Natural killer cell treated with Interleukin-12 subunit alpha and Interleukin-12 subunit beta and Interleukin-15 and Interleukin-18, amount 100 ng/mL, for 72 hours (primary cell): ENCODE results near the gene LRIG1. TPM values are rescaled to one million over a fixed set of nuclear protein-coding genes. Genes with fewer than 3 reads are reported as not detected.

Experiments used
- ATAC-seq, 2 donors: fragments of 150-1000 bp; cut with Tn5 transposase in 1 of 2; sonication (Bioruptor Pico), chemical (Tn5 transposase) in 1 of 2; 2 replicates each; pipeline ENCODE4 v1.10.0; 2021
- DNase-seq: peaks from one replicate; pipeline ENCODE4 v3.0.0; 2022; ENCODE audit warnings: low spot score
- H3K27ac Mint-ChIP-seq, 2 donors: 1 replicate in 1 of 2; 2 replicates in 1 of 2; pipeline ENCODE4 v1.8.0; 2022; ENCODE audit warnings: mixed read lengths in 2 of 2, mild to moderate bottlenecking in 1 of 2, moderate library complexity in 1 of 2
- H3K27me3 Mint-ChIP-seq, 2 donors: 1 replicate in 1 of 2; 2 replicates in 1 of 2; pipeline ENCODE4 v1.8.0; 2022; ENCODE audit warnings: mixed read lengths in 2 of 2
- H3K36me3 Mint-ChIP-seq: one replicate; pipeline ENCODE4 v1.8.0; 2022; ENCODE audit warnings: mixed read lengths
- H3K4me1 Mint-ChIP-seq, 2 donors: 1 replicate in 1 of 2; 2 replicates in 1 of 2; pipeline ENCODE4 v1.8.0; 2022; ENCODE audit warnings: low read depth in 2 of 2, mixed read lengths in 2 of 2, mild to moderate bottlenecking in 1 of 2
- H3K4me3 Mint-ChIP-seq: one replicate; pipeline ENCODE4 v1.8.0; 2022; ENCODE audit warnings: mixed read lengths
- H3K9me3 Mint-ChIP-seq: 2 replicates; pipeline ENCODE4 v1.8.0; 2022; ENCODE audit warnings: mixed read lengths
- total RNA-seq, 2 donors: library from RNA; stranded (reverse); gene quantifications; one replicate each; pipeline ENCODE4 v1.2.3, GENCODE V29; 2022

Gene LRIG1
- total RNA-seq, 2 donors from 2014 or later: 21.6 to 41.1 TPM

- Mint-ChIP-seq H3K4me3 (no peak overlapping the region), H3K36me3 (no peaks in the 10 kb centered on the region)
- ATAC-seq: no peak
These were observed 94.7 kb downstream of the LRIG1 start for GRCh38 chr3:66406163-66406562.

GRCh38 chr3:66405701-66406091 lies 95.1 kb downstream of the LRIG1 start:
- ATAC-seq (no peak), DNase-seq (no peak)
- Mint-ChIP-seq H3K27me3 (no peaks in the 10 kb centered on the region), H3K9me3 (no peaks in the 10 kb centered on the region), H3K4me3 (no peak overlapping the region), H3K4me1 (no peaks in the 10 kb centered on the region), H3K27ac (no peak overlapping the region), H3K36me3 (no peaks in the 10 kb centered on the region)

More at GRCh38 chr3:66406163-66406562, 94.7 kb downstream of the LRIG1 start:
- Mint-ChIP-seq H3K9me3 (no peaks in the 10 kb centered on the region), H3K27me3 (no peaks in the 10 kb centered on the region), H3K27ac (no peak overlapping the region), H3K4me1 (no peaks in the 10 kb centered on the region)
- no peak for DNase-seq

- Mint-ChIP-seq H3K27ac (no peak overlapping the region), H3K9me3 (no peaks in the 10 kb centered on the region), H3K27me3 (no peaks in the 10 kb centered on the region), H3K36me3 (no peaks in the 10 kb centered on the region), H3K4me1 (no peaks in the 10 kb centered on the region), H3K4me3 (no peak overlapping the region)
- no peak for ATAC-seq
- no peak for DNase-seq
These were observed 95.7 kb downstream of the LRIG1 start for GRCh38 chr3:66404903-66405700.

GRCh38 chr3:66404197-66404596 lies 96.6 kb downstream of the LRIG1 start:
- no peak for ATAC-seq
- Mint-ChIP-seq H3K4me3 (no peak overlapping the region), H3K27me3 (no peaks in the 10 kb centered on the region), H3K27ac (no peak overlapping the region), H3K9me3 (no peaks in the 10 kb centered on the region), H3K36me3 (no peaks in the 10 kb centered on the region), H3K4me1 (no peaks in the 10 kb centered on the region)
- no peak for DNase-seq

GRCh38 chr3:66403323-66403990 lies 97.4 kb downstream of the LRIG1 start:
- H3K27ac Mint-ChIP-seq: no peak overlapping the region
- ATAC-seq (no peak), DNase-seq (no peak)
- no peaks in the 10 kb centered on the region for H3K36me3 Mint-ChIP-seq
- no peaks in the 10 kb centered on the region for H3K4me1 Mint-ChIP-seq
- H3K27me3 Mint-ChIP-seq: no peaks in the 10 kb centered on the region
- no peak overlapping the region for H3K4me3 Mint-ChIP-seq
- no peaks in the 10 kb centered on the region for H3K9me3 Mint-ChIP-seq

GRCh38 chr3:66402596-66403290 lies 98.1 kb downstream of the LRIG1 start:
- Mint-ChIP-seq H3K4me3 (no peak overlapping the region), H3K36me3 (no peaks in the 10 kb centered on the region), H3K4me1 (peaks cover 0 to 7% of the 10 kb centered on the region in 2 donors), H3K9me3 (no peaks in the 10 kb centered on the region), H3K27me3 (no peaks in the 10 kb centered on the region), H3K27ac (no peak overlapping the region)
- ATAC-seq (no peak), DNase-seq (no peak)

GRCh38 chr3:66401675-66402491 lies 98.9 kb downstream of the LRIG1 start:
- Mint-ChIP-seq H3K27me3 (no peaks in the 10 kb centered on the region), H3K9me3 (no peaks in the 10 kb centered on the region), H3K36me3 (no peaks in the 10 kb centered on the region), H3K27ac (no peak overlapping the region), H3K4me3 (no peak overlapping the region), H3K4me1 (peaks cover 0 to 7% of the 10 kb centered on the region in 2 donors)
- DNase-seq (no peak), ATAC-seq (no peak)

GRCh38 chr3:66401157-66401550 lies 99.7 kb downstream of the LRIG1 start:
- H3K36me3 Mint-ChIP-seq: no peaks in the 10 kb centered on the region
- H3K4me1 Mint-ChIP-seq: peaks cover 0 to 7% of the 10 kb centered on the region in 2 donors
- no peaks in the 10 kb centered on the region for H3K9me3 Mint-ChIP-seq
- DNase-seq (no peak), ATAC-seq (no peak)
- no peak overlapping the region for H3K27ac Mint-ChIP-seq
- no peaks in the 10 kb centered on the region for H3K27me3 Mint-ChIP-seq
- no peak overlapping the region for H3K4me3 Mint-ChIP-seq

- no peak for ATAC-seq
- no peaks in the 10 kb centered on the region for H3K27me3 Mint-ChIP-seq
- H3K9me3 Mint-ChIP-seq: no peaks in the 10 kb centered on the region
- no peaks in the 10 kb centered on the region for H3K36me3 Mint-ChIP-seq
- H3K4me1 Mint-ChIP-seq: peaks cover 0 to 7% of the 10 kb centered on the region in 2 donors
- H3K4me3 Mint-ChIP-seq: no peak overlapping the region
- no peak for DNase-seq
- H3K27ac Mint-ChIP-seq: no peak overlapping the region
These were observed 100.2 kb downstream of the LRIG1 start for GRCh38 chr3:66400411-66401156.

GRCh38 chr3:66399529-66400232 lies 101.1 kb downstream of the LRIG1 start:
- Mint-ChIP-seq H3K27me3 (no peaks in the 10 kb centered on the region), H3K27ac (no peak overlapping the region), H3K9me3 (no peaks in the 10 kb centered on the region), H3K4me3 (no peak overlapping the region), H3K36me3 (no peaks in the 10 kb centered on the region), H3K4me1 (peaks cover under 1 to 12% of the 10 kb centered on the region in 2 donors)
- DNase-seq: no peak
- no peak for ATAC-seq

GRCh38 chr3:66398228-66399025 lies 102.4 kb downstream of the LRIG1 start:
- Mint-ChIP-seq H3K4me3 (no peak overlapping the region), H3K36me3 (no peaks in the 10 kb centered on the region), H3K4me1 (peaks cover 13 to 24% of the 10 kb centered on the region in 2 donors)

GRCh38 chr3:66397745-66398144 lies 103.1 kb downstream of the LRIG1 start:
- Mint-ChIP-seq H3K27ac (no peak overlapping the region), H3K4me1 (peaks cover 16 to 29% of the 10 kb centered on the region in 2 donors), H3K27me3 (no peaks in the 10 kb centered on the region), H3K9me3 (no peaks in the 10 kb centered on the region), H3K36me3 (no peaks in the 10 kb centered on the region), H3K4me3 (no peak overlapping the region)
- ATAC-seq (no peak), DNase-seq (no peak)

More at GRCh38 chr3:66398228-66399025, 102.4 kb downstream of the LRIG1 start:
- ATAC-seq: no peak
- no peak for DNase-seq
- no peaks in the 10 kb centered on the region for H3K27me3 Mint-ChIP-seq
- no peak overlapping the region for H3K27ac Mint-ChIP-seq
- no peaks in the 10 kb centered on the region for H3K9me3 Mint-ChIP-seq
